Neuronal stem cell (in vitro differentiated cells): ENCODE measurements around the gene ITFG1.

Experiments
- DNase-seq: peaks from one replicate; pipeline ENCODE4 v3.0.0-alpha.2; 2013; ENCODE audit warnings: low spot score
- H2AFZ ChIP-seq: one replicate; pipeline ENCODE4 v1.6.1; 2013; ENCODE audit warnings: mild to moderate bottlenecking, low read length, inconsistent platforms
- H2AK5ac ChIP-seq: 2 replicates; pipeline ENCODE4 v1.6.1; 2013; ENCODE audit warnings: low read depth, mild to moderate bottlenecking, inconsistent platforms, low read length, moderate library complexity, mixed read lengths
- H2BK120ac ChIP-seq: 2 replicates; pipeline ENCODE4 v1.6.1; 2013; ENCODE audit warnings: low read depth, mild to moderate bottlenecking, inconsistent platforms, low read length, moderate library complexity, mixed read lengths
- H2BK12ac ChIP-seq: one replicate; pipeline ENCODE4 v1.6.1; 2013; ENCODE audit warnings: low read length, inconsistent platforms
- H2BK15ac ChIP-seq: 2 replicates; pipeline ENCODE4 v1.6.1; 2013; ENCODE audit warnings: mild to moderate bottlenecking, low read length, inconsistent platforms, mixed read lengths
- H2BK5ac ChIP-seq: one replicate; pipeline ENCODE4 v1.6.1; 2013; ENCODE audit warnings: inconsistent platforms, mild to moderate bottlenecking, low read length, moderate library complexity
- H3K14ac ChIP-seq: one replicate; pipeline ENCODE4 v1.6.1; 2013; ENCODE audit warnings: low read length, inconsistent platforms
- H3K18ac ChIP-seq: 2 replicates; pipeline ENCODE4 v1.6.1; 2013; ENCODE audit warnings: low read length, inconsistent platforms
- H3K23ac ChIP-seq: 2 replicates; pipeline ENCODE4 v1.6.1; 2013; ENCODE audit warnings: low read depth, mild to moderate bottlenecking, mixed read lengths, low read length, inconsistent platforms; ENCODE audit not compliant: poor library complexity
- H3K27ac ChIP-seq: replicated peaks from 3 replicates; pipeline ENCODE4 v1.5.1; 2013; ENCODE audit warnings: low read length, inconsistent platforms
- H3K27me3 ChIP-seq, 3 experiments: 2 replicates each; pipeline ENCODE4 v1.6.1; 2013; ENCODE audit warnings: low read length in 3 of 3, mild to moderate bottlenecking in 2 of 3, inconsistent platforms in 1 of 3, low read depth in 1 of 3, mixed read lengths in 1 of 3, moderate library complexity in 1 of 3; ENCODE audit not compliant: control insufficient read depth in 3 of 3, insufficient read depth in 3 of 3
- H3K36me3 ChIP-seq, 2 donors: replicated peaks in 1 of 2; 2 replicates each; pipeline ENCODE4 v1.6.1; 2013; ENCODE audit warnings: low read length in 2 of 2; ENCODE audit not compliant: control insufficient read depth in 2 of 2, insufficient read depth in 2 of 2
- H3K4ac ChIP-seq: 2 replicates; pipeline ENCODE4 v1.6.1; 2013; ENCODE audit warnings: inconsistent platforms, mild to moderate bottlenecking, low read length, moderate library complexity
- H3K4me1 ChIP-seq, 2 donors: 1 replicate in 1 of 2; 2 replicates in 1 of 2; pipeline ENCODE4 v1.6.1; 2013; ENCODE audit warnings: low read length in 2 of 2, low read depth in 1 of 2; ENCODE audit not compliant: control insufficient read depth in 2 of 2, insufficient read depth in 1 of 2
- H3K4me2 ChIP-seq: one replicate; pipeline ENCODE4 v1.6.1; 2013; ENCODE audit warnings: mild to moderate bottlenecking, low read length, inconsistent platforms; ENCODE audit not compliant: insufficient read depth, poor library complexity, severe bottlenecking
- H3K4me3 ChIP-seq, 2 donors: 2 replicates each; pipeline ENCODE4 v1.5.1; 2013; ENCODE audit warnings: low read length in 2 of 2, mild to moderate bottlenecking in 2 of 2, inconsistent platforms in 1 of 2, moderate library complexity in 1 of 2
- H3K79me1 ChIP-seq: one replicate; pipeline ENCODE4 v1.6.1; 2013; ENCODE audit warnings: low read depth, mild to moderate bottlenecking, inconsistent platforms, low read length, moderate library complexity
- H3K9ac ChIP-seq: one replicate; pipeline ENCODE4 v1.6.1; 2013; ENCODE audit warnings: mild to moderate bottlenecking, low read depth, low read length, inconsistent platforms; ENCODE audit not compliant: poor library complexity
- H3K9me3 ChIP-seq, 2 donors: replicated peaks in 1 of 2; 2 replicates each; pipeline versions ENCODE3 to v1.6.1; 2013; ENCODE audit warnings: low read length in 2 of 2, mild to moderate bottlenecking in 2 of 2, inconsistent platforms in 1 of 2, low read depth in 1 of 2, mixed read lengths in 1 of 2, moderate library complexity in 1 of 2; ENCODE audit not compliant: control insufficient read depth in 2 of 2, insufficient read depth in 1 of 2
- H4K8ac ChIP-seq: one replicate; pipeline ENCODE4 v1.6.1; 2013; ENCODE audit warnings: low read depth, mild to moderate bottlenecking, inconsistent platforms, low read length, moderate library complexity
- H4K91ac ChIP-seq: one replicate; pipeline ENCODE4 v1.6.1; 2013; ENCODE audit warnings: low read length, low read depth, mild to moderate bottlenecking, inconsistent platforms; ENCODE audit not compliant: poor library complexity
- WGBS, 2 donors: extraction: QIAGEN DNeasy Blood & Tissue Kit; methylation state at CpG; one replicate each; pipeline ENCODE4 v1.1.7; 2013; ENCODE audit warnings: missing lambda C conversion rate in 2 of 2, mixed read lengths in 1 of 2; ENCODE audit not compliant: insufficient read length in 2 of 2, insufficient replicate concordance in 1 of 2; ENCODE audit errors: extremely low coverage in 2 of 2; 5-methylcytosine and 5-hydroxymethylcytosine counted together

The ITFG1 gene

DNA sequence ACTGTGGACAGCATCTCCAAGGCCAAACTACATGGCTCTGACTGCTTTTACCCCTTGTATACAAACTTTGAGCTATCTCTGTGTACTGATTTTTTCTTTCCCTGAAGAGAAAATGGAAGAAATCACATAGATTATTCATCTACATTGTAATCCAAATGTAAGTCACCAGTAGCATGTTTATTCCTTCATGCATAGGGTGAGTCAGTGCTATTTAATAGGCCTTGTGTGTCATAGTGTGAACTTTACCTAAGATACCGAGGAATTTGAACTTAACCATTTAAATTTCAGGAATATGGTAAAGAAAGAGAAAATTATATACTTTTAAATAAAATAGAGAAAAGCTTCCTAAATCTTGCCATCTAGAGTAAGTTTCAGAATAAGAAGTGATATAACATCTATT lies 16.8 kb upstream of the ITFG1 start:
- Histone ChIP-seq H3K14ac (no peak overlapping the region), H2BK15ac (no peak overlapping the region), H4K8ac (no peak overlapping the region), H2BK5ac (no peak overlapping the region), H3K9ac (no peak overlapping the region), H3K36me3 (no peaks in the 10 kb centered on the region), H2AFZ (no peak overlapping the region), H3K4me3 (no peak overlapping the region), H3K27ac (no peak overlapping the region), H2AK5ac (no peak overlapping the region), H3K4me2 (no peak overlapping the region), H3K4me1 (no peaks in the 10 kb centered on the region), H2BK120ac (no peak overlapping the region), H3K4ac (no peak overlapping the region), H3K23ac (no peak overlapping the region), H4K91ac (no peak overlapping the region), H3K79me1 (no peaks in the 10 kb centered on the region), H3K18ac (no peak overlapping the region), H3K27me3 (no peaks in the 10 kb centered on the region), H2BK12ac (no peak overlapping the region), H3K9me3 (no peaks in the 10 kb centered on the region)
- no CpG with 5 or more reads among the region's 1 CpG for WGBS, 2 donors
- DNase-seq: no peak

DNA sequence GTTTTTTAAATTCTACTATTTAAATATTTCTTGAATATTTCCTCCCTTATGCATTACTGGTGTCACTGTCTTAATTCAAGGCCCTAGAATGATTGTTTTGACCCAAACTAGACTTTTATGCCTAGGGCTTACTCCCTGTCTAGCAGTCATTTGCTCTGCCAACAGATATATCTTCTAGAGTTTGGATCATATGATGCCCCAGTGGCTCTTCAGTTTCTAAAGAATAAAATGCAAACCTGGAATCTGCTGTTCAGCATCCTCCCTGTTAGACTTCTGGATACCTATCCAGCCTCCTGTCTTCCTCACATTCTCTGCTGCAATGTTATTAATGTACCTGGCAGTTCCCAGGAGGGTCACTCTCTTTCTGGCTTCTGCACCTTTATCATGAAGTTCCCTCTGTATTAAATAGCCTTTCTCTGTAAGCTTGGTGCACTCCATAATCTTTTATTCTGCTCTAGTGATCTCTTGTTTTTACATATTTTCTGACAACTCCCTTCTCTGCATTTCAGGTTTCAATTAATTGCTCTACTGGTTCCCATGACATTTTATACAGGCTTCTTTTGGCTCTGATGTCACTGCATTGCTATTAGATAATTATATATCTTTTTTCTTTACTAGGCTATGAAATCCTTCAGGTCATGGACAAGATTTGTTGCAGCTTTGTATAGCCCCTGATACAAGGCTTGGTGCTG lies 15.9 kb upstream of the ITFG1 start:
- Histone ChIP-seq H3K9me3 (no peaks in the 10 kb centered on the region), H2BK5ac (no peak overlapping the region), H3K4me1 (no peaks in the 10 kb centered on the region), H3K4me2 (no peak overlapping the region), H3K36me3 (no peaks in the 10 kb centered on the region), H2AK5ac (no peak overlapping the region), H2BK120ac (no peak overlapping the region), H3K23ac (no peak overlapping the region), H4K91ac (no peak overlapping the region), H2AFZ (no peak overlapping the region), H3K18ac (no peak overlapping the region), H3K79me1 (no peaks in the 10 kb centered on the region), H3K4me3 (no peak overlapping the region), H3K14ac (no peak overlapping the region), H3K27me3 (no peaks in the 10 kb centered on the region), H2BK12ac (no peak overlapping the region), H3K4ac (no peak overlapping the region), H3K27ac (no peak overlapping the region), H3K9ac (no peak overlapping the region), H4K8ac (no peak overlapping the region), H2BK15ac (no peak overlapping the region)
- DNase-seq: no peak

DNA sequence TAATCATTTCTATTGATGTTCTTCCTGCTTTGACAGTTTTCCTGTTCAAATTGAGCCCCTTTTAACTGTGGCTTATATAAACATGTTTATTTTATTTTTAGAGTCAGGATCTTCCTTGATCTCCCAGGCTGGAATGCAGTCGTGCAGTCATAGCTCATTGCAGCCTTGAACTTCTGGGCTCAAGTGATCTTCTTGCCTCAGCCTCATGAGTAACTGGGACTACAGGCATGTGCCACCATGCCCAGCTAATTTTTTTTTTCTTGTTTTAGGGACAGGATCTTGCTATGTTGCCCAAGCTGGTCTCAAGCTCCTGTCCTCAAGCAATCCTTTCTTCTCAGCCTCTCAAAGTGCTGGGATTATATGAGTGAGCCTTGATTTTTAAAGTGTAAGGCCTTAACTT lies 14.9 kb upstream of the ITFG1 start:
- Histone ChIP-seq H2AFZ (no peak overlapping the region), H3K79me1 (no peaks in the 10 kb centered on the region), H2BK120ac (no peak overlapping the region), H3K4ac (no peak overlapping the region), H2BK12ac (no peak overlapping the region), H3K14ac (no peak overlapping the region), H3K4me3 (no peak overlapping the region), H3K27ac (no peak overlapping the region), H3K36me3 (no peaks in the 10 kb centered on the region), H3K9me3 (no peaks in the 10 kb centered on the region), H4K8ac (no peak overlapping the region), H4K91ac (no peak overlapping the region), H3K27me3 (no peaks in the 10 kb centered on the region), H3K23ac (no peak overlapping the region), H3K4me2 (no peak overlapping the region), H3K18ac (no peak overlapping the region), H3K4me1 (no peaks in the 10 kb centered on the region), H2AK5ac (no peak overlapping the region), H3K9ac (no peak overlapping the region), H2BK15ac (no peak overlapping the region), H2BK5ac (no peak overlapping the region)
- no peak for DNase-seq
- WGBS, 2 donors: no CpG with 5 or more reads among the region's 1 CpG

DNA sequence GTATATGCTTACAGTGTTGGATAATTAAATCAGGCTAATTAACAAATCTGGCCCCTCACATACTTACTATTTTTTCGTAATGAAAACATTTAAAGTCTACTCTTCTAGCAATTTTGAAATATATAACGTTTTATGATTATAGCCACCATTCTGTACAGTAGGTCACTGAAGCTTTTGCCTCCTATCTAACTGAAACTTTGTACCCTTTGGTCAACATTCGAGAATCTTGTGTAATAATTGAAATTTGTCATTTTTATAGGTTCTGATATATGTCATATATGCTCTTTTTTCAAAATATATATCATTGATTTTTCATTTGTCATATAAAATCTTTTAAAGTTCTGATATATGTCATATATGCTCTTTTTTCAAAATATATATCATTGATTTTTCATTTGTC lies 12.9 kb upstream of the ITFG1 start:
- no peak overlapping the region for H2BK12ac ChIP-seq

More for the DNA sequence above, 12.9 kb upstream of the ITFG1 start:
- no peak overlapping the region for H3K9ac ChIP-seq
- no peak overlapping the region for H2AFZ ChIP-seq
- H3K4ac ChIP-seq: no peak overlapping the region
- no peaks in the 10 kb centered on the region for H3K36me3 ChIP-seq
- peaks cover 2% of the 10 kb centered on the region for H3K79me1 ChIP-seq
- H3K4me3 ChIP-seq: no peak overlapping the region
- no peak overlapping the region for H2AK5ac ChIP-seq
- no peak overlapping the region for H3K4me2 ChIP-seq
- H2BK15ac ChIP-seq: no peak overlapping the region
- H3K18ac ChIP-seq: no peak overlapping the region
- H2BK5ac ChIP-seq: no peak overlapping the region
- no peak overlapping the region for H3K14ac ChIP-seq
- no peak overlapping the region for H4K8ac ChIP-seq
- H2BK120ac ChIP-seq: no peak overlapping the region
- peaks cover 0 to 2% of the 10 kb centered on the region in 2 donors for H3K4me1 ChIP-seq
- H3K9me3 ChIP-seq: no peaks in the 10 kb centered on the region
- WGBS, 2 donors: no CpG with 5 or more reads among the region's 3 CpGs
- no peak overlapping the region for H4K91ac ChIP-seq
- no peak for DNase-seq
- H3K27ac ChIP-seq: no peak overlapping the region
- no peaks in the 10 kb centered on the region for H3K27me3 ChIP-seq
- H3K23ac ChIP-seq: no peak overlapping the region
